ENCODE data around the gene PPP1R16B.
"Not testable (repeated sequence)": the region's sequence is repeated elsewhere in the genome, so short reads cannot be mapped to it uniquely, and the experiment has no call there.

The PPP1R16B gene

DNA sequence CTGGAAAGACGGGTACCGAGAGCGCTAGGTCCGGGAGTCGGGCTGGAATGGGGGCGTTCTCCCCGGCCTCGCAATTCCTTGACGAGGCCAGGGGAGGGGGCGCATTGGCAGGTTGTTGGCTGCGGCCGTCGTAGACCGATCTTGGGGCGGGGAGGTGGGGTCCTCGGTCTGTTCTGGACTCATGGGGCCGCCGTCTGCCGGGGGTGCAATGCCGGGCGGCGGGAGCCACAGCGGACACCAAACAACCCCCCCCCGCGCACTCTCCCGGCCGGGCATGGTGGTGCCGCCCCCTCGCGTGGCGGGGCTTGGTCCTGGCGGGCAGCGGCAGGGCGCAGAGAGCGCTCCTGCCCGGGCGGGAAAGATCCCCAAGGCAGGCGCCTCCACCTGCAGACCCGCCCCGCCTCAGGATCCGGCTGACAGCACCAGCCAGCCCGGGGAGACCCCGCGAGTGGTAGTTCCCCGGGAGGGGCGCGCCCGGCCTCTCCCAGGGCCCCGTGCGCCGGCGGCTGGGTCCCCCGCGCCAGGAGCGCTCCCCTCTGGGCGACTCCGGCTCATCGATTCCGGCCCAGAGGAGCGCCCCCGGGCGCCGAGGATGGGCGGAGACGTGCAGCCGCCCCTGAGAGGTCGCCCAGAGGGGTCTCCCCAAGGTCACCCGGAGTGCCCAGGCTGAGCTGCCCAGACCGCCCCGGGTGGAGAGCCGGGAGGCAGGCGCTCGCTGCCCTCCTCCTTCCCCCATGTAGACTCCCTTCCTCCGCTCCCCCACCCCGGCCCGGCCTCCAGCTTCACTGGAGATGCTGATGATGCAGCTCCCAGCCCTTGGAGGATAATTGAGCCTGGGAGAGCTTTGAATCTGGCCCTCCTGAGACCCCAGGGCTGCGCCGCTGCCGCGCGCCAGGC is 709 bp downstream of the PPP1R16B start:
- TF ChIP-seq Cebpa-rat (IDR thresholded peaks at IDR 0.05): no peak
- peak overlapping the region; percentile 94 for H3K27ac ChIP-seq
- peak overlapping the region; percentile 87 for H3K9ac ChIP-seq

DNA sequence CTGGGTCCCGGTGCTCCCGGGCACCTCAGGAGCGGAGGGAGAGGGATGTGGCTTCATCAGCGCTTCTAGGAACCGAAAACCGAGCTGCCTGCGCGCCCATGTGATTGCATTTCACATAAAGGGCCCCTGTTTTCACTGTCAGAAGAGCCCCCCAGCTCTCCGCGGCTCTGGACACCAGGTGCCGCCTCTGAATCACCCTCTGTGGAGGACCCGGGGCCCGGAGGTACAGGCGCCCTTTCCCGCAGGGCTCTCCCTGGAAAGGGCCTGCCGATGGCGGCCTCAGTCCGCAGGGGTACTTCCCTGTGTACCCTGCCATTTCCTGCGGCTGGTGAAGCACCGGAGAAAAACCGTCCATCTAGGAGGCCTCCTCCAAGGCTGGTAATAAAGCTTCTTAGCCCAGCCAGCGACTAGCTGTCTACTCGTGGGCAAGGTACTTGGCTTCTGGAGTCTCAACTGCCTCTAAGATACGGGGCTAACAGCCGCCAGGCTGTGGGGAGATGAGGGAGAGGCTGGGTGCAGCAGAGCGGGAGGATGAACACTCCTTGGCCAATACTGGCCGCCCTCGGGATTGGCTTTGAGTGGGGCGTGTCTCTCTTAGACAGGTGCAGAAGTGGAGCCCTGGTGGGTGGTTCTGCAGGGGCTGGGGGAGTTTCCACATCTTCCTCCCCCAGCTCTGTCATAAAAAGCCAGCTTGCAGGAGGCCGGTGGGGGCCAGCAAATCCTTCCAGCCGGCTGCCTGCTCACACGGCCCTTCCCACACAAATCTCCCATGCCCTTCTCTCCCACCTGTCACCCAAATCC is 1.6 kb downstream of the PPP1R16B start:
- Histone ChIP-seq H3K4me2 (peak overlapping the region; percentile 93), H3K4me3 (peak overlapping the region; percentile 91), H3K27ac (peak overlapping the region; percentile 94), H3K27me3 (no peaks in the 10 kb centered on the region), H3K4me1 (peaks cover 79% of the 10 kb centered on the region), H3K9me3 (no peaks in the 10 kb centered on the region), H4K20me1 (peaks cover 30% of the 10 kb centered on the region), H3K36me3 (no peaks in the 10 kb centered on the region), H3K9ac (peak overlapping the region; percentile 87)
- no peak for TF ChIP-seq Cebpa-rat (IDR thresholded peaks at IDR 0.05)

More for the DNA sequence above, 709 bp downstream of the PPP1R16B start:
- no peaks in the 10 kb centered on the region for H3K27me3 ChIP-seq
- no peaks in the 10 kb centered on the region for H3K9me3 ChIP-seq
- H4K20me1 ChIP-seq: peaks cover 22% of the 10 kb centered on the region; the same call in 1 of the 2 replicates
- peak overlapping the region; percentile 93 for H3K4me2 ChIP-seq
- no peaks in the 10 kb centered on the region for H3K36me3 ChIP-seq
- H3K4me1 ChIP-seq: peaks cover 70% of the 10 kb centered on the region
- peak overlapping the region; percentile 91 for H3K4me3 ChIP-seq

DNA sequence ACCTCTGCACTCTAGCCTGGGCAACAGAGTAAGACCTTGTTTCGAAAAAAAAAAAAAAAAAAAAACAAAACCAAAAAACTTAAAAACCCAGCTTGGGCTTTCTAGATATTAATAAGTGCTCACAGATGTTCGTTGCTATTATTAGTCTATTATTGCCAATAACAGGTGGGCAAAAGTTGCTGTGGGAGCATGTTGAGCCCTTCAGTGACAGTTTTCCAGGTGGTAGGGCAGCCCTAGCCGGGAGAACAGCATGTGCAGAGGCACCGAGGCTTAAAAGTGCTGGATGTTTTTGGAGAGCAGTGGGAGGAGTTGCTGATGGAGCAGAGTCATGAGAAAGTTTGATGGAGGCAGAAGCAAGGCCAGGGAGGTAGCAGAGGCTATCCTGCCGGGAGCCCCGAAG is 4.4 kb downstream of the PPP1R16B start:
- no peaks in the 10 kb centered on the region for H3K9me3 ChIP-seq
- no peak overlapping the region for H3K9ac ChIP-seq
- TF ChIP-seq Cebpa-rat (IDR thresholded peaks at IDR 0.05): no peak
- no peak overlapping the region; the same call in 1 of the 2 replicates for H3K27ac ChIP-seq
- no peaks in the 10 kb centered on the region for H3K36me3 ChIP-seq
- H4K20me1 ChIP-seq: peaks cover 42% of the 10 kb centered on the region
- no peak overlapping the region for H3K4me3 ChIP-seq
- H3K4me2 ChIP-seq: peak overlapping the region; percentile 93
- H3K4me1 ChIP-seq: peaks cover 78% of the 10 kb centered on the region
- H3K27me3 ChIP-seq: no peaks in the 10 kb centered on the region

DNA sequence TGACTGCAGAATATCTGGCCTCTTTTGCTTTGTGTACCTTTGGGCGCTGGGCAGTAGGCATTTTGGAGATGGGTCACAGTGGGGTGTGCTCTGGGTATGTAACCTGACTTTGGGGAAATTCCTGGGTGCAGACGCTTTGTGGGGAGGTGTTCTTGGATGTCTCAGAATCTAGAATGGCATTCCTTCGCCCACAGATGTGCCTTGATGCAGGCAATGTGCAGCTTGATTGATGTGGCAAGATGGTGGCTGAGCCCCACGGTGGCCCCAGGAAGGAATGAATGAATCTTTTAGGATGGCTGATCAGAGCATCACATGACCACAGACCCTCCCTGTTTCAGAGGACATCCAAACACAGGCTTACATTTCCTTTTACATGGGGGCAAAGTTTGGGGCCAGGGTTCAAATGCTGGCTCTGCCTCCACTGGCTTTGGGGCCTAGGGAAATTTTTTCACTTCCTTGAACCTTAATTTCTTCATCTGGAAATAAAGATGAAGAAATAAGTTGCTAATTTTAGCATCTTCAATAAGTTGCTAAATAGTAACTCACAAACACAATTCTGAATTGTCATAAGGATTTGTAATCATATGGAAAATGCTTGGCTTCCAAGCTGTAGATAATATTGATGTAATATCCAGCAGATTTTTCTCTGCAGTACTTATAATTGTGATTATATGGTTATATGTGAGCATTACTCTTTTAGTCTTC is 5.6 kb downstream of the PPP1R16B start:
- no peaks in the 10 kb centered on the region for H3K36me3 ChIP-seq
- H3K4me1 ChIP-seq: peaks cover 73% of the 10 kb centered on the region
- H3K27ac ChIP-seq: peak overlapping the region; percentile 72
- peak overlapping the region; percentile 93 for H3K4me2 ChIP-seq
- H3K9me3 ChIP-seq: peaks cover 2% of the 10 kb centered on the region; the same call in 1 of the 2 replicates
- no peaks in the 10 kb centered on the region for H3K27me3 ChIP-seq
- peaks cover 42% of the 10 kb centered on the region for H4K20me1 ChIP-seq
- H3K4me3 ChIP-seq: no peak overlapping the region
- TF ChIP-seq Cebpa-rat (IDR thresholded peaks at IDR 0.05): no peak
- H3K9ac ChIP-seq: no peak overlapping the region

DNA sequence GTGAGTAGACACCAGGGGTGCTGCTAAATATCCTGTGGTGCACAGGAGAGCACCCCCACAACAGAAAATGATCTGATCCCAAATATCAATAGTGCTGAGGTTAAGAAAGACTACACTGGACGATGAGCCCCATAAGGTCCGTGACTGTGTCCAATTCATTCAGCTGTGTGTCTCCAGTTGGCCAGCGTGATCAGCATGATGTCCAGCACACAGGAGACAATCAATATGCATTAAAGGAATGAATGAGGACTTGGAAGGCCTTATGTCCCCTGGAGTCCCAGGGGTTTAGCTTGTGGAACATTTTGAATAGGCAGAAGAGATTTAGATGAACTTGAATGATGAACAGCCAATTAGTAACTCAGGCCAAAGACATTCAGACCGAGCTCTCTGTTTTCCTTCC is 6.3 kb downstream of the PPP1R16B start:
- peaks cover 42% of the 10 kb centered on the region for H4K20me1 ChIP-seq
- H3K4me1 ChIP-seq: peaks cover 68% of the 10 kb centered on the region
- 0 out of 2 replicates have a peak, but pooled peaks cover under 1% of the 10 kb centered on the region for H3K36me3 ChIP-seq
- H3K27me3 ChIP-seq: no peaks in the 10 kb centered on the region
- H3K9ac ChIP-seq: no peak overlapping the region; the same call in 1 of the 2 replicates
- peak overlapping the region; percentile 93 for H3K4me2 ChIP-seq
- TF ChIP-seq Cebpa-rat (IDR thresholded peaks at IDR 0.05): no peak
- peaks cover 6% of the 10 kb centered on the region; the same call in 1 of the 2 replicates for H3K9me3 ChIP-seq
- no peak overlapping the region for H3K4me3 ChIP-seq
- peak overlapping the region; percentile 72 for H3K27ac ChIP-seq

DNA sequence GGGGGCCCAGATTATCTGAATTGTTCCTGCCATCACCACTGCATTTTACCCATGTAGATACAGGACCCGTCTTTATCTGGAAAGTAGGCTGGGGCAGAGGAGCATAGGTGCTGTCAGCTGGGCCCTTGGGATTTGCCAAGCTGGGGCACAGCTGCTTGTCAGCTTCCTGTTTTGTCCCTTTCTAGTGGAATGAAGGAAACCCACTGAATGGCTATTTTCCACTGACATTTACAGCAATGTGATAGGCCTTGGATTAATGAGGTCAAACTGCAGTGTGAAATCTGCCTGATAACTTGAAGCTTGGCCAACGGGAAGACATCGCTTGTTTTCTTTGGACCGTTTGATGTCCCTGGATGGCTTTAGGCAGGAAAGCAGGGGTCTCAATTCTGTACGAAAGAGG is 6.7 kb downstream of the PPP1R16B start:
- no peaks in the 10 kb centered on the region for H3K27me3 ChIP-seq
- no peak overlapping the region for H3K4me3 ChIP-seq
- peak overlapping the region; percentile 93 for H3K4me2 ChIP-seq
- peaks cover 4% of the 10 kb centered on the region; the same call in 1 of the 2 replicates for H3K36me3 ChIP-seq
- peaks cover 64% of the 10 kb centered on the region for H3K4me1 ChIP-seq
- TF ChIP-seq Cebpa-rat (IDR thresholded peaks at IDR 0.05): no peak
- peaks cover 10% of the 10 kb centered on the region; the same call in 1 of the 2 replicates for H3K9me3 ChIP-seq
- H3K9ac ChIP-seq: peak overlapping the region; percentile 26; the same call in 1 of the 2 replicates
- peaks cover 40% of the 10 kb centered on the region for H4K20me1 ChIP-seq
- H3K27ac ChIP-seq: peak overlapping the region; percentile 72

DNA sequence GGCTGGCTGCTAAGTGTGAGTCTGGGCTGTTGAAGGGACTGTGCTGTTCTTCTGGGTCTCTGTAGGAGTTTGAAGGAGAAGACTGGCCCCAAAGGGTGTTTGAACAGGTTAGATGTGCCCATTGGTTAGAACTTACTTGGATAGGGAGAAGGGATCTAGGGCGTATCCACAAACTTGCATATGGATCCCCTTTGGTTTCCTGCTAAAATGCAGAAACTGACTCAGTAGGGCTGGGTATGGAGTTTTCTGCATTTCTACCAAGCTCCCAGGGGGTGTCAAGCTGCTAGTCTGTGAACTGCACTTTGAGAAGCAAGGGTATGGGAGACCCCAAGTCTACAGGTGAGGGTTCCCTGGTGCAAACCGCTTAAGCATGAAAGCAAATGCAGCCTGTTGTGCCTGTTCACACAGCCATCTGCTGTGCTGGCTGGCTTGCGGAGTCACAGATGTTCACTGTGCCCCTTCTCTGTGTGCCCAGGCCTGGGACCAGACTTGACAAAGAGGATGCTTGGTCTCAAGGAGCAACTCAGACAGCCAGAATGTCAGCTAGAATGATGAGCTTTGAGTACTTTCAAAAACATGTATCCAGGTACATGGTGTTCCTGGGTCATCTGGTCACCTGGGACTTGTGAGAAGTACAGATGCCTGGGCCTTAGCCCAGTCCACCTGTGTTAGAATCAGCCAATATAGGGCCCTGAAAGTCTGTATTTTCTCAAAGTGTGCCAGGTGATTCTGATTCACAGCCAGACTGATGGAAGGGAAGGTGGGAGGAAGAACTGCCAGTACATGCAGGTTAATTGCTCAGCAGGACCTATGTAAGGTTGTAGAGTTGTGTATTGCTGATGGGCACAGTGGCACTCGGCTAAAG is 7.4 kb downstream of the PPP1R16B start:
- peak overlapping the region; percentile 72 for H3K27ac ChIP-seq
- no peak overlapping the region for H3K4me3 ChIP-seq
- peak overlapping the region; percentile 93 for H3K4me2 ChIP-seq

DNA sequence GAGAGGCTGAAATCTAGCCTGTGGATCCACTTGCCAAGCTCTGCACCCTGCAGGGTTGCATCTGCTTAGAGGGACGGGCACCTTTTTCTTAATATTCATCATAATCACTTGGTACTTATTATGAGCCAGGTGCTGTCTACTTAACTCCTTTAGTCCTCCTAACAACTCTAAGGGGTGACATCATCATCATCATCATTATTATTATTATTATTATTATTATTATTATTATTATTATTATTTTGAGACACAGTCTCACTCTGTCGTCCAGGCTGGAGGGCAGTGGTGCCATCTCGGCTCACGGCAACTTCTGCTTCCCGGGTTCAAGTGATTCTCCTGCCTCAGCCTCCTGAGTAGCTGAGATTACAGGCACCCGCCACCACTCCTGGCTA is 8.1 kb downstream of the PPP1R16B start:
- not testable (repeated sequence) for H3K27ac ChIP-seq
- H4K20me1 ChIP-seq: peaks cover 34% of the 10 kb centered on the region

More for the DNA sequence above, 7.4 kb downstream of the PPP1R16B start:
- H4K20me1 ChIP-seq: peaks cover 34% of the 10 kb centered on the region
- H3K9ac ChIP-seq: peak overlapping the region; percentile 26; the same call in 1 of the 2 replicates
- peaks cover 8% of the 10 kb centered on the region; the same call in 1 of the 2 replicates for H3K36me3 ChIP-seq
- TF ChIP-seq Cebpa-rat (IDR thresholded peaks at IDR 0.05): no peak
- H3K27me3 ChIP-seq: no peaks in the 10 kb centered on the region
- H3K4me1 ChIP-seq: peaks cover 60% of the 10 kb centered on the region
- peaks cover 14% of the 10 kb centered on the region; the same call in 1 of the 2 replicates for H3K9me3 ChIP-seq

More for the DNA sequence above, 8.1 kb downstream of the PPP1R16B start:
- Histone ChIP-seq H3K4me2 (peak overlapping the region; percentile 93), H3K9me3 (peaks cover 14% of the 10 kb centered on the region; the same call in 1 of the 2 replicates), H3K4me1 (peaks cover 60% of the 10 kb centered on the region)
- H3K27me3 ChIP-seq, H3K36me3 ChIP-seq, H3K4me3 ChIP-seq, H3K9ac ChIP-seq: not testable (repeated sequence)
